ENCODE measurements around the gene PDE6B. TPM values are rescaled to one million over a fixed set of nuclear protein-coding genes. Genes with fewer than 3 reads are reported as not detected.
A peak's percentile ranks its signal among the peaks of the same experiment; 100 is the strongest.

The PDE6B gene
- total RNA-seq, 6 donors from 2014 or later, result 4.2 to 28.3 (median 9.0) TPM

GRCh38 chr4:673349-674091 is 48.1 kb downstream of the PDE6B start:
- Histone ChIP-seq H3K36me3 (peaks cover 3 to 32% (median 15%) of the 10 kb centered on the region in 4 donors), H3K4me1 (peaks cover 11 to 28% (median 17%) of the 10 kb centered on the region in 4 donors), H3K27ac (peak overlapping the region; percentile 89 to 98 (median 92)), H3K4me3 (peak overlapping the region; percentile 50 to 97 (median 75)), H3K27me3 (no peaks in the 10 kb centered on the region), H3K9me3 (no peaks in the 10 kb centered on the region)
- TF ChIP-seq CTCF (IDR thresholded peaks at IDR 0.05) (no peak), POLR2AphosphoS5 (IDR thresholded peaks at IDR 0.05) (no peak), POLR2A (IDR thresholded peaks at IDR 0.05) (no peak), EP300 (IDR thresholded peaks at IDR 0.05) (no peak)
- peak in 1 of 2 donors; percentile 54 for ATAC-seq (ENCODE audit: low FRiP score in 2 of 2)
- DNase-seq, result peak in 1 of 2 donors; percentile 93
- 35 to 36% methylated on average over 15 to 16 of the region's 55 CpGs for WGBS, 2 donors

- peak within 1 kb of the TSS; percentile 89 to 98 (median 92) for H3K27ac ChIP-seq
- ATAC-seq (ENCODE audit: low FRiP score in 2 of 2), result peak; percentile 95 to 96
- DNase-seq, result peak; percentile 99 to 100
- 0% methylated on average over 6 to 24 of the region's 84 CpGs for WGBS, 2 donors
- no peaks in the 10 kb centered on the region for H3K27me3 ChIP-seq
- H3K4me3 ChIP-seq, result peak within 1 kb of the TSS; percentile 50 to 97 (median 75)
- H3K36me3 ChIP-seq, result peaks cover 3 to 32% (median 15%) of the 10 kb centered on the region in 4 donors
- H3K4me1 ChIP-seq, result peaks cover 11 to 28% (median 17%) of the 10 kb centered on the region in 4 donors
- H3K9me3 ChIP-seq, result no peaks in the 10 kb centered on the region
- peak; percentile 80 to 100 (median 98) for TF ChIP-seq CTCF (IDR thresholded peaks at IDR 0.05)
- peak in 1 of 4 donors; percentile 56 for TF ChIP-seq EP300 (IDR thresholded peaks at IDR 0.05)
- TF ChIP-seq POLR2A (IDR thresholded peaks at IDR 0.05), result peak; percentile 23 to 91 (median 82)
- peak; percentile 88 to 91 for TF ChIP-seq POLR2AphosphoS5 (IDR thresholded peaks at IDR 0.05)
These were observed 49.0 kb downstream of the PDE6B start, which contains the start of the genes ATP5ME and MYL5 for GRCh38 chr4:674172-675035. TSS of gene ATP5ME (minus strand) at chr4:674276. CDS start at chr4:674247, 29 bp downstream. TSS of gene MYL5 (plus strand) at chr4:674542. CDS start at chr4:678027, 3,485 bp downstream.

GRCh38 chr4:675036-675882 is 49.9 kb downstream of the PDE6B start:
- no peaks in the 10 kb centered on the region for H3K9me3 ChIP-seq
- TF ChIP-seq CTCF (IDR thresholded peaks at IDR 0.05) (no peak), POLR2A (IDR thresholded peaks at IDR 0.05) (no peak), POLR2AphosphoS5 (IDR thresholded peaks at IDR 0.05) (no peak), EP300 (IDR thresholded peaks at IDR 0.05) (no peak)
- 66 to 70% methylated on average over 12 to 24 of the region's 26 CpGs for WGBS, 2 donors
- peak overlapping the region; percentile 47 to 97 (median 75) for H3K4me3 ChIP-seq
- peak; percentile 0 to 12 for ATAC-seq (ENCODE audit: low FRiP score in 2 of 2)
- peaks cover 13 to 32% (median 19%) of the 10 kb centered on the region in 4 donors for H3K4me1 ChIP-seq
- H3K27me3 ChIP-seq, result no peaks in the 10 kb centered on the region
- peak in 1 of 2 donors; percentile 82 for DNase-seq
- peaks cover 3 to 27% (median 15%) of the 10 kb centered on the region in 4 donors for H3K36me3 ChIP-seq
- H3K27ac ChIP-seq, result peak overlapping the region; percentile 89 to 98 (median 92)

Measured in upper lobe of left lung (tissue), 6 donors.